Measurements from ENCODE around the gene BOLA3. TPM values are rescaled to one million over a fixed set of nuclear protein-coding genes. Genes with fewer than 3 reads are reported as not detected.

Gene BOLA3
- total RNA-seq, 1 experiment from 2014 or later, result 79.7 TPM

- no TSS peak for BruUV-seq (replicated peaks)
- Mint-ChIP-seq H3K27me3 (ENCODE audit: insufficient read depth, unreplicated experiment) (no peaks in the 10 kb centered on the region), H3K36me3 (ENCODE audit: insufficient read depth, unreplicated experiment) (peaks cover 63% of the 10 kb centered on the region), H3K27ac (ENCODE audit: unreplicated experiment) (no peak overlapping the region), H3K4me1 (ENCODE audit: low read depth, unreplicated experiment) (no peaks in the 10 kb centered on the region), H3K4me3 (ENCODE audit: unreplicated experiment) (no peak overlapping the region), H3K9me3 (ENCODE audit: unreplicated experiment) (no peaks in the 10 kb centered on the region)
- CTCF ChIA-PET, result no interaction called here
- no peaks in the 10 kb centered on the region for H3K27me3 ChIP-seq (replicated peaks; ENCODE audit: control insufficient read depth, insufficient read depth, low read length)
- no peak overlapping the region for H3K4me3 ChIP-seq (ENCODE audit: low read depth, low read length)
- no peaks in the 10 kb centered on the region for H3K4me1 ChIP-seq
- POLR2A ChIA-PET, result no interaction called here
- H3K36me3 ChIP-seq (ENCODE audit: control insufficient read depth, insufficient read depth, low read length), result peaks cover 10% of the 10 kb centered on the region
- DNase-seq, result no peak
- H3K9me3 ChIP-seq, result no peaks in the 10 kb centered on the region
- intact Hi-C loops (cut with micrococcal nuclease; ENCODE audit: unreplicated experiment), result no loop called here
- TF ChIP-seq, protein P1, sequence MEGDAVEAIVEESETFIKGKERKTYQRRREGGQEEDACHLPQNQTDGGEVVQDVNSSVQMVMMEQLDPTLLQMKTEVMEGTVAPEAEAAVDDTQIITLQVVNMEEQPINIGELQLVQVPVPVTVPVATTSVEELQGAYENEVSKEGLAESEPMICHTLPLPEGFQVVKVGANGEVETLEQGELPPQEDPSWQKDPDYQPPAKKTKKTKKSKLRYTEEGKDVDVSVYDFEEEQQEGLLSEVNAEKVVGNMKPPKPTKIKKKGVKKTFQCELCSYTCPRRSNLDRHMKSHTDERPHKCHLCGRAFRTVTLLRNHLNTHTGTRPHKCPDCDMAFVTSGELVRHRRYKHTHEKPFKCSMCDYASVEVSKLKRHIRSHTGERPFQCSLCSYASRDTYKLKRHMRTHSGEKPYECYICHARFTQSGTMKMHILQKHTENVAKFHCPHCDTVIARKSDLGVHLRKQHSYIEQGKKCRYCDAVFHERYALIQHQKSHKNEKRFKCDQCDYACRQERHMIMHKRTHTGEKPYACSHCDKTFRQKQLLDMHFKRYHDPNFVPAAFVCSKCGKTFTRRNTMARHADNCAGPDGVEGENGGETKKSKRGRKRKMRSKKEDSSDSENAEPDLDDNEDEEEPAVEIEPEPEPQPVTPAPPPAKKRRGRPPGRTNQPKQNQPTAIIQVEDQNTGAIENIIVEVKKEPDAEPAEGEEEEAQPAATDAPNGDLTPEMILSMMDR (IDR thresholded peaks at IDR 0.05; ENCODE audit: insufficient read depth in 1 of 2, low read depth in 1 of 2, low read length in 1 of 2, severe bottlenecking in 1 of 2, unreplicated experiment in 1 of 2), result no peak
Observed at GRCh38 chr2:74096052-74096451, 51.7 kb downstream of the BOLA3 start.

- POLR2A ChIA-PET, result no interaction called here
- CTCF ChIA-PET, result no interaction called here
- H3K4me3 Mint-ChIP-seq (ENCODE audit: unreplicated experiment), result no peak overlapping the region
- intact Hi-C loops (cut with micrococcal nuclease; ENCODE audit: unreplicated experiment), result no loop called here
- no peak overlapping the region for H3K4me3 ChIP-seq (ENCODE audit: low read depth, low read length)
- H3K9me3 Mint-ChIP-seq (ENCODE audit: unreplicated experiment), result no peaks in the 10 kb centered on the region
- no peaks in the 10 kb centered on the region for H3K4me1 Mint-ChIP-seq (ENCODE audit: low read depth, unreplicated experiment)
- no peak for DNase-seq
- H3K27me3 ChIP-seq (replicated peaks; ENCODE audit: control insufficient read depth, insufficient read depth, low read length), result no peaks in the 10 kb centered on the region
- no TSS peak for BruUV-seq (replicated peaks)
- H3K4me1 ChIP-seq, result no peaks in the 10 kb centered on the region
- peaks cover 63% of the 10 kb centered on the region for H3K36me3 Mint-ChIP-seq (ENCODE audit: insufficient read depth, unreplicated experiment)
- TF ChIP-seq, protein P1 (IDR thresholded peaks at IDR 0.05; ENCODE audit: insufficient read depth in 1 of 2, low read depth in 1 of 2, low read length in 1 of 2, severe bottlenecking in 1 of 2, unreplicated experiment in 1 of 2), result no peak
- peaks cover 10% of the 10 kb centered on the region for H3K36me3 ChIP-seq (ENCODE audit: control insufficient read depth, insufficient read depth, low read length)
- no peaks in the 10 kb centered on the region for H3K9me3 ChIP-seq
- no peak overlapping the region for H3K27ac Mint-ChIP-seq (ENCODE audit: unreplicated experiment)
- H3K27me3 Mint-ChIP-seq (ENCODE audit: insufficient read depth, unreplicated experiment), result no peaks in the 10 kb centered on the region
Observed at GRCh38 chr2:74095632-74096031, 52.1 kb downstream of the BOLA3 start.

GRCh38 chr2:74094291-74094690 lies 53.4 kb downstream of the BOLA3 start:
- no peaks in the 10 kb centered on the region for H3K27me3 Mint-ChIP-seq (ENCODE audit: insufficient read depth, unreplicated experiment)
- Histone ChIP-seq H3K4me1 (no peaks in the 10 kb centered on the region), H3K36me3 (ENCODE audit: control insufficient read depth, insufficient read depth, low read length) (peaks cover 7% of the 10 kb centered on the region), H3K27me3 (replicated peaks; ENCODE audit: control insufficient read depth, insufficient read depth, low read length) (no peaks in the 10 kb centered on the region), H3K9me3 (no peaks in the 10 kb centered on the region), H3K4me3 (ENCODE audit: low read depth, low read length) (no peak overlapping the region)
- intact Hi-C loops (cut with micrococcal nuclease; ENCODE audit: unreplicated experiment), result no loop called here
- no peak overlapping the region for H3K4me3 Mint-ChIP-seq (ENCODE audit: unreplicated experiment)
- BruUV-seq (replicated peaks), result no TSS peak
- TF ChIP-seq, protein P1 (IDR thresholded peaks at IDR 0.05; ENCODE audit: insufficient read depth in 1 of 2, low read depth in 1 of 2, low read length in 1 of 2, severe bottlenecking in 1 of 2, unreplicated experiment in 1 of 2), result no peak
- no peak for DNase-seq
- no peaks in the 10 kb centered on the region for H3K4me1 Mint-ChIP-seq (ENCODE audit: low read depth, unreplicated experiment)
- peaks cover 55% of the 10 kb centered on the region for H3K36me3 Mint-ChIP-seq (ENCODE audit: insufficient read depth, unreplicated experiment)
- peak overlapping the region; percentile 8 for H3K27ac Mint-ChIP-seq (ENCODE audit: unreplicated experiment)
- no peaks in the 10 kb centered on the region for H3K9me3 Mint-ChIP-seq (ENCODE audit: unreplicated experiment)
- ChIA-PET POLR2A (no interaction called here), CTCF (no interaction called here)

Data from Caco-2 (cell line).